Panc1 (cell line): ENCODE results near the gene KRT72.

Experiments used
- POLR2AphosphoS5 ChIP-seq: IDR thresholded peaks from 2 replicates; pipeline ENCODE4 v1.6.1; 2012; ENCODE audit warnings: mild to moderate bottlenecking, low read depth, low read length, moderate library complexity
- SIN3A ChIP-seq: IDR thresholded peaks from 2 replicates; pipeline ENCODE4 v1.6.1; 2012; ENCODE audit warnings: low read depth, mild to moderate bottlenecking, low read length, moderate library complexity, borderline replicate concordance; ENCODE audit not compliant: insufficient read depth
- TCF7L2 ChIP-seq: IDR thresholded peaks from 2 replicates; pipeline ENCODE4 v1.6.1; 2011; ENCODE audit warnings: mild to moderate bottlenecking, low read depth, low read length, inconsistent platforms
- TF ChIP-seq, protein P1 (sequence below): fragments of 450-650 bp; IDR thresholded peaks from 2 replicates; pipeline ENCODE4 v1.5.1; 2017; ENCODE audit warnings: mild to moderate bottlenecking
- TF ChIP-seq, protein P2 (sequence below), 2 experiments: IDR thresholded peaks; 2 replicates each; pipeline ENCODE4 v1.6.1; 2011 to 2012; ENCODE audit warnings: low read depth in 2 of 2, control low read depth in 1 of 2, low read length in 1 of 2, mild to moderate bottlenecking in 1 of 2, moderate library complexity in 1 of 2; ENCODE audit not compliant: insufficient read depth in 1 of 2

DNA sequence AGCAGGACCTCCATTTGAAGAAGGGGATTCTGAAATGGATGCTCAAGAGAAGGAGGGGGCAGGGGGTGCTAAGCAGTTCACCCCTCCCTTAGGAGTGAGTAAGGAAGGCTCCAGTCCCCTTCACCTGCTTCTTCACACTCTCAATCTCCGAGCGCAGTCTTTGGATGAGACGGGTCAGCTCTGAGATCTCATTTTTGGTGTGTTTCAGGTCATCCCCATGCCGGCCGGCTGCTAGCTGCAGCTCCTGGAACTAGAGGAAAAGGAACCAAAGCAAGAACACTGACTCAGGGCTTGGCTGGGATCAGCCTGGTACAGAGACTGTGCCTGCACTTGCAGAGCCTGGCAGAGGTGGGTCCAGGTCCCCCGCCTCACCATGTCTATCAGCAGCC lies 9.8 kb upstream of the KRT72 start:
- TF ChIP-seq, protein P1, sequence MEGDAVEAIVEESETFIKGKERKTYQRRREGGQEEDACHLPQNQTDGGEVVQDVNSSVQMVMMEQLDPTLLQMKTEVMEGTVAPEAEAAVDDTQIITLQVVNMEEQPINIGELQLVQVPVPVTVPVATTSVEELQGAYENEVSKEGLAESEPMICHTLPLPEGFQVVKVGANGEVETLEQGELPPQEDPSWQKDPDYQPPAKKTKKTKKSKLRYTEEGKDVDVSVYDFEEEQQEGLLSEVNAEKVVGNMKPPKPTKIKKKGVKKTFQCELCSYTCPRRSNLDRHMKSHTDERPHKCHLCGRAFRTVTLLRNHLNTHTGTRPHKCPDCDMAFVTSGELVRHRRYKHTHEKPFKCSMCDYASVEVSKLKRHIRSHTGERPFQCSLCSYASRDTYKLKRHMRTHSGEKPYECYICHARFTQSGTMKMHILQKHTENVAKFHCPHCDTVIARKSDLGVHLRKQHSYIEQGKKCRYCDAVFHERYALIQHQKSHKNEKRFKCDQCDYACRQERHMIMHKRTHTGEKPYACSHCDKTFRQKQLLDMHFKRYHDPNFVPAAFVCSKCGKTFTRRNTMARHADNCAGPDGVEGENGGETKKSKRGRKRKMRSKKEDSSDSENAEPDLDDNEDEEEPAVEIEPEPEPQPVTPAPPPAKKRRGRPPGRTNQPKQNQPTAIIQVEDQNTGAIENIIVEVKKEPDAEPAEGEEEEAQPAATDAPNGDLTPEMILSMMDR = no peak
- TF ChIP-seq POLR2AphosphoS5 (no peak), SIN3A (no peak), TCF7L2 (no peak)
- TF ChIP-seq, protein P2, sequence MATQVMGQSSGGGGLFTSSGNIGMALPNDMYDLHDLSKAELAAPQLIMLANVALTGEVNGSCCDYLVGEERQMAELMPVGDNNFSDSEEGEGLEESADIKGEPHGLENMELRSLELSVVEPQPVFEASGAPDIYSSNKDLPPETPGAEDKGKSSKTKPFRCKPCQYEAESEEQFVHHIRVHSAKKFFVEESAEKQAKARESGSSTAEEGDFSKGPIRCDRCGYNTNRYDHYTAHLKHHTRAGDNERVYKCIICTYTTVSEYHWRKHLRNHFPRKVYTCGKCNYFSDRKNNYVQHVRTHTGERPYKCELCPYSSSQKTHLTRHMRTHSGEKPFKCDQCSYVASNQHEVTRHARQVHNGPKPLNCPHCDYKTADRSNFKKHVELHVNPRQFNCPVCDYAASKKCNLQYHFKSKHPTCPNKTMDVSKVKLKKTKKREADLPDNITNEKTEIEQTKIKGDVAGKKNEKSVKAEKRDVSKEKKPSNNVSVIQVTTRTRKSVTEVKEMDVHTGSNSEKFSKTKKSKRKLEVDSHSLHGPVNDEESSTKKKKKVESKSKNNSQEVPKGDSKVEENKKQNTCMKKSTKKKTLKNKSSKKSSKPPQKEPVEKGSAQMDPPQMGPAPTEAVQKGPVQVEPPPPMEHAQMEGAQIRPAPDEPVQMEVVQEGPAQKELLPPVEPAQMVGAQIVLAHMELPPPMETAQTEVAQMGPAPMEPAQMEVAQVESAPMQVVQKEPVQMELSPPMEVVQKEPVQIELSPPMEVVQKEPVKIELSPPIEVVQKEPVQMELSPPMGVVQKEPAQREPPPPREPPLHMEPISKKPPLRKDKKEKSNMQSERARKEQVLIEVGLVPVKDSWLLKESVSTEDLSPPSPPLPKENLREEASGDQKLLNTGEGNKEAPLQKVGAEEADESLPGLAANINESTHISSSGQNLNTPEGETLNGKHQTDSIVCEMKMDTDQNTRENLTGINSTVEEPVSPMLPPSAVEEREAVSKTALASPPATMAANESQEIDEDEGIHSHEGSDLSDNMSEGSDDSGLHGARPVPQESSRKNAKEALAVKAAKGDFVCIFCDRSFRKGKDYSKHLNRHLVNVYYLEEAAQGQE (IDR thresholded peaks at IDR 0.05; ENCODE audit: insufficient read depth in 1 of 2, low read depth in 2 of 2, low read length in 1 of 2) = no peak
